HG03457 (cell line): ENCODE data around the gene FKBP2.

ENCODE experiments used
- ATAC-seq: cut with Tn5 transposase; IDR thresholded peaks from one replicate; pipeline ENCODE4 v1.9.1; 2021; ENCODE audit warnings: moderate number of reproducible peaks; ENCODE audit not compliant: unreplicated experiment

Gene FKBP2

GRCh38 chr11:64240435-64241240, at the start of gene FKBP2:
TSS of gene FKBP2 (plus strand) at chr11:64241095. CDS start at chr11:64242388, 1,293 bp downstream.
- ATAC-seq, result peak; percentile 36

- no peak for ATAC-seq
Measured at GRCh38 chr11:64192434-64192833, 48.5 kb upstream of the FKBP2 start.

DNA sequence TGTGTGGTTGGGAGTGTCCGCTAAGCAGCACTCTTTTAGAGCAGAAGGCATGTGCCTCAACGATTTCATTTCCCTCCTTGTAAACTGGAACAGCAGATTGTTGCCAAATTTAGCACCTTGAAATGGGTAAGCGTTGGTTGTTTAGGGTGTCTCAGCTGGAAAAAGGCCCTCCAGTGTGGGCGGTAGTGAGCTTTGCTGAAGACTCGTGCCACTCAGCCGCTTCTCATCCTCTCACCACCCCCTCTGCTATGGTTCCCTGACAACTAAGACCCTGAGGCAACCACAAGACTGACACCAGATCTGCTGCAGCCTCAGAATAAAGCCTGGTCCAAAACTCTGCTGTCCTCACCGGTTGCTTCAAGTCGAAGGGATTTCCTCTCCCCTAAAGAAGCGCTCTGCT, 44.3 kb upstream of the FKBP2 start:
- no peak for ATAC-seq

- ATAC-seq, result no peak
Measured at GRCh38 chr11:64198511-64198910, 42.4 kb upstream of the FKBP2 start.

DNA sequence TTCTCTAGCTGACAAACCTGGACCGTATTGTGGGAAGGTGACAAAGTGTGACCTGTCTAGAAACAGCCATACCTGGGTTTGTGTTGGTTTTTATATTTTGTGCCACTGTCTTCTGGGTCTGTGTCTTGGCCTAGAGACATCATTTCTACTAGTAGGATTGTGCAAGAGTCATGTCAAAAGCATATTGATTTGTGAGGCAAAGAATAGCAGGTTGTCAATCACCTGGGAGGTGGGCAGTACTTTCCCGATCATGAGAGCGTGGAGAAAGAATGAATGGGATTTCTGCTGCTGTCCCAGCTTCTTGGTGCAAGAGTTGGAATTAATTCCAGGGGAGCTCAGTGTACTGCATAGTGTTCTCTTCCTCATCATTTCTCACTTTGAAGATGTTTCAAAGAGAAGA, 39.4 kb upstream of the FKBP2 start:
- no peak for ATAC-seq

DNA sequence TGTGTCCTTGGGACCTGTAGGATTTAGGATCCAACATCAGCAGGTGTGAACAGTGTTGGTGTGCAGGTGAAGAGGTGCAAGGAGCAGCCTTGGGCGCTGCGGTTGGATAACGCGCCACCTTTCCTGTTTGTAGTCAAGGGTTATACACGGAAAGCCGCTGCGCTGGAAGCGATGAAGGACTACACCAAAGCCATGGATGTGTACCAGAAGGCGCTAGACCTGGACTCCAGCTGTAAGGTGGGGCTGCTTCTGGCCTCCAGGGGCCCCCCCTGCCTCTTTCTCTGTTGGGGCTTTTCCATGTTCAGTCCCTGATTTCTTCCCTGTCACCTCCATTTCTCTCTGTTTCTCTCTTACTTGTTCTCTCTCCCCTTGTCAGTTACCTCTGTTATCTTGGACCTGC, 37.9 kb upstream of the FKBP2 start:
- no peak for ATAC-seq

DNA sequence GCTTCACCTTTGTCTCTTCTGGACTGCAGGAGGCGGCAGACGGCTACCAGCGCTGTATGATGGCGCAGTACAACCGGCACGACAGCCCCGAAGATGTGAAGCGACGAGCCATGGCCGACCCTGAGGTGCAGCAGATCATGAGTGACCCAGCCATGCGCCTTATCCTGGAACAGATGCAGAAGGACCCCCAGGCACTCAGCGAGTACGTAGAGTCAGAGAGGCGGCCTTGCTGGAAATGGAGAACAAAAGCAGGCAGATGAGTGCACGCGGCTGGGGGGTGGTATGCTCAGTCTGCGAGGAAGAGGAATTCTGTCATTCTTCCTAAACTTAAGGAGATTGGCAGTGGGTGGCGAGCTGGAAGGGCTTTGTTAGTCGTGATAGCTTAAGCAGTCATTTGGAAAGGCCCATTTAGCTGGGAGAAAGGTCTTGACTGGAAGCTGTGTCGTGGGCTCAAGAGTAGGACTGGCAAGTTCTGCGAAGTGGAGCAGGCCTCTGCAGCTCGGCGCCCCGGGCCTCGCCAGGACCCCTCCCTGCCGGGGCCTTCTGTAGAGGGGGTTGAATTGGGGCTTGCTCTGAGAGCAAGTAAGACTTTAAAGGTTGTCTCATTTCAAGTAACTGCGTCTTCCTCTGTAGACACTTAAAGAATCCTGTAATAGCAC, 37.3 kb upstream of the FKBP2 start:
- ATAC-seq, result no peak

GRCh38 chr11:64204080-64204440, 36.8 kb upstream of the FKBP2 start:
- ATAC-seq, result no peak

- no peak for ATAC-seq
Measured at GRCh38 chr11:64204464-64204989, 36.4 kb upstream of the FKBP2 start.

- no peak for ATAC-seq
Measured at GRCh38 chr11:64206457-64207255, 34.2 kb upstream of the FKBP2 start, which contains the start of gene FERMT3. TSS of gene FERMT3 (plus strand) at chr11:64206721. CDS start at chr11:64207365, 644 bp downstream.

GRCh38 chr11:64207256-64208085, 33.4 kb upstream of the FKBP2 start:
- no peak for ATAC-seq

GRCh38 chr11:64208086-64208795, 32.7 kb upstream of the FKBP2 start:
- ATAC-seq, result no peak

- ATAC-seq, result no peak
Measured at GRCh38 chr11:64208796-64209562, 31.9 kb upstream of the FKBP2 start.

GRCh38 chr11:64209563-64209843, 31.4 kb upstream of the FKBP2 start:
- no peak for ATAC-seq

GRCh38 chr11:64210301-64211020, 30.4 kb upstream of the FKBP2 start:
- no peak for ATAC-seq

DNA sequence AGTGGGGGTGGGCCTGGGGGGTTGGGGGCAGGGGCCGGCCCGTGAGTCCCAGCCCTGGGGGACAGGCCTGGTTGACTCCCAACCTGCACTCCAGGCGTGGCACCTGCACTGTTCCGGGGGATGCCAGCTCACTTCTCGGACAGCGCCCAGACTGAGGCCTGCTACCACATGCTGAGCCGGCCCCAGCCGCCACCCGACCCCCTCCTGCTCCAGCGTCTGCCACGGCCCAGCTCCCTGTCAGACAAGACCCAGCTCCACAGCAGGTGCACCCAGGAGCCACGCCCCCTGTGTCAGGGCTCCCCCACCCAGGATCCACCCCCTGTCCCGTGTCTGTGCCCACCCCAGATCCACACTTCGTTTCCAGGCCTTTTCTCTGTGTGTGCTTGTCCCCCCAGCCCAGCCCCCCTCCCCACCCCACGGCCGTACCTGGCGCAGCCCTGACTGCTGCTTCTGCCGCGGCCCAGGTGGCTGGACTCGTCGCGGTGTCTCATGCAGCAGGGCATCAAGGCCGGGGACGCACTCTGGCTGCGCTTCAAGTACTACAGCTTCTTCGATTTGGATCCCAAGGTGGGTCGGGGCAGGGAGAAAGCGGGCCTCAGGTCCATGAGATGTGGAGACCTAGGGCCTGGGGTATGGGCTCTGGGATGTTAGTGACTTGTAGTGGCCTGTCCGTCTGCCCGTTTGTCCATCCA, 29.6 kb upstream of the FKBP2 start:
- ATAC-seq, result no peak

- ATAC-seq, result no peak
Measured at GRCh38 chr11:64216879-64217278, 24.0 kb upstream of the FKBP2 start.
